ENCODE results near the gene FAM174C. TPM values are rescaled to one million over a fixed set of nuclear protein-coding genes. Genes with fewer than 3 reads are reported as not detected.

FAM174C gene
- total and polyA plus RNA-seq, 2 of the 8 experiments (the other 6 are each of a cell fraction or from before 2014, with no cell fraction given), result 44.5 to 125 TPM

GRCh38 chr19:1237027-1237659 lies 38.2 kb upstream of the FAM174C start:
- Histone ChIP-seq H4K20me1 (replicated peaks in 1 of 2; ENCODE audit: control insufficient read depth in 1 of 2, insufficient read depth in 2 of 2, low read length in 2 of 2) (peaks cover 2 to 18% of the 10 kb centered on the region in 2 experiments), H2BK120ac (replicated peaks; ENCODE audit: low read depth, low read length) (no peak overlapping the region), H4K91ac (replicated peaks; ENCODE audit: insufficient read length, low read length) (no peak overlapping the region), H3K4me2 (ENCODE audit: insufficient read depth in 1 of 2, low read depth in 2 of 2, low read length in 2 of 2) (peak overlapping the region; percentile 56 to 82), H4K5ac (ENCODE audit: insufficient read length, low read depth, low read length) (no peak overlapping the region), H3K4ac (replicated peaks; ENCODE audit: insufficient read length, low read depth, low read length) (no peak overlapping the region), H3K36me3 (ENCODE audit: control insufficient read depth in 2 of 4, insufficient read depth in 4 of 4, low read length in 3 of 4) (peaks cover 4 to 30% (median 7%) of the 10 kb centered on the region in 4 experiments; a peak in 5 of 8 replicates), H3K4me1 (replicated peaks in 1 of 4; ENCODE audit: control insufficient read depth in 3 of 4, insufficient read depth in 4 of 4, low read length in 3 of 4) (peaks cover 0 to 13% (median 8%) of the 10 kb centered on the region in 4 experiments; a peak in 5 of 7 replicates), H3K23me2 (ENCODE audit: low read depth, low read length) (peaks cover 12% of the 10 kb centered on the region; the same call in 1 of the 2 replicates), H3K79me1 (ENCODE audit: low read depth, low read length) (0 out of 2 replicates have a peak, but pooled peaks cover 3% of the 10 kb centered on the region), H3K27ac (ENCODE audit: low read depth, low read length) (no peak overlapping the region), H2BK5ac (ENCODE audit: low read depth, low read length) (no peak overlapping the region), H3K9ac (replicated peaks in 1 of 4; ENCODE audit: extremely low read depth in 1 of 4, low read depth in 3 of 4, low read length in 3 of 4) (peak overlapping the region in 3 of 4 experiments; percentile 13 to 63 (median 38); a peak in 4 of 7 replicates), H2BK15ac (ENCODE audit: low read length) (no peak overlapping the region), H2BK20ac (ENCODE audit: low read length) (no peak overlapping the region), H3K4me3 (ENCODE audit: extremely low read depth in 1 of 4, insufficient read depth in 2 of 4, low read depth in 3 of 4, low read length in 4 of 4) (peak overlapping the region; percentile 67 to 75 (median 70)), H3K14ac (ENCODE audit: insufficient read length) (no peak overlapping the region), H2AK5ac (ENCODE audit: low read depth, low read length) (no peak overlapping the region), H3K18ac (ENCODE audit: extremely low read depth, low read length) (peak overlapping the region; percentile 78), H3K9me3 (ENCODE audit: insufficient read depth in 2 of 2, low read depth in 1 of 2, low read length in 1 of 2) (no peaks in the 10 kb centered on the region), H3K23ac (ENCODE audit: insufficient read length) (no peak overlapping the region), H3K79me2 (ENCODE audit: control insufficient read depth in 1 of 2, insufficient read depth in 2 of 2, low read length in 2 of 2) (peaks cover 0 to 2% of the 10 kb centered on the region in 2 experiments; a peak in 1 of 4 replicates), H2AFZ (ENCODE audit: low read length) (no peak overlapping the region), H3K56ac (replicated peaks; ENCODE audit: insufficient read length, low read depth, low read length) (no peak overlapping the region), H2BK12ac (ENCODE audit: low read depth, low read length) (no peak overlapping the region), H4K8ac (ENCODE audit: extremely low read depth, insufficient read depth, low read length) (peak overlapping the region; percentile 51; the same call in 1 of the 2 replicates), H3K27me3 (replicated peaks in 1 of 4; ENCODE audit: control insufficient read depth in 3 of 4, extremely low read depth in 1 of 4, insufficient read depth in 3 of 4, low read length in 3 of 4) (no peaks in the 10 kb centered on the region)
- DNase-seq (ENCODE audit: low read depth in 1 of 2, low spot score in 2 of 2) (peak in 1 of 2 experiments; percentile 66), FAIRE-seq (no peak)
- TF ChIP-seq CTBP2 (IDR thresholded peaks at IDR 0.05; ENCODE audit: borderline replicate concordance, insufficient read depth, insufficient read length, low read length) (no peak), SAP30 (IDR thresholded peaks at IDR 0.05; ENCODE audit: insufficient read depth, insufficient replicate concordance, low read length) (no peak), CREB1 (IDR thresholded peaks at IDR 0.05) (no peak), SUZ12 (IDR thresholded peaks at IDR 0.05; ENCODE audit: low read length) (no peak), KDM4A (IDR thresholded peaks at IDR 0.05; ENCODE audit: low read depth, low read length, severe bottlenecking) (peak; percentile 38), POLR2AphosphoS5 (IDR thresholded peaks at IDR 0.05; ENCODE audit: low read depth, low read length) (no peak), EGR1 (IDR thresholded peaks at IDR 0.05; ENCODE audit: borderline replicate concordance, low read depth, low read length) (peak; percentile 5; the same call in 1 of the 2 replicates), SP1 (IDR thresholded peaks at IDR 0.05; ENCODE audit: low read depth, low read length) (no peak), ASH2L (IDR thresholded peaks at IDR 0.05; ENCODE audit: low read length) (no peak), CBX5 (IDR thresholded peaks at IDR 0.05; ENCODE audit: low read depth, low read length) (no peak), YY1 (IDR thresholded peaks at IDR 0.05; ENCODE audit: low read depth, low read length) (no peak), PHF8 (conservative IDR thresholded peaks at IDR 0.05; ENCODE audit: low read depth, low read length) (no peak)
- ChIA-PET CTCF (ENCODE audit: partially characterized antibody) (interaction anchor here (0.9 to 2.3 kb wide), 5 partner anchors 14 to 125 kb away, joined by 3 to 10 read pairs (median 4); no protein-coding TSS in a partner anchor), POLR2A (ENCODE audit: partially characterized antibody) (interaction anchor here (0.9 to 1.6 kb wide), 6 partner anchors 13 to 165 kb away, joined by 3 to 8 read pairs (median 4); no protein-coding TSS in a partner anchor)
- 0% methylated on average over 8 of the region's 60 CpGs; no CpG with 5 or more reads in 1 of the 2 experiments for WGBS, 2 experiments (ENCODE audit: extremely low coverage in 1 of 2, insufficient coverage in 1 of 2, insufficient read length in 1 of 2, insufficient replicate concordance in 2 of 2, low coverage in 1 of 2, low lambda C conversion rate in 2 of 2, missing lambda C conversion rate in 1 of 2)

All from H1 (cell line).